A204.1 (cell line): ENCODE measurements around the gene APRT.
"Not testable (repeated sequence)": the region's sequence is repeated elsewhere in the genome, so short reads cannot be mapped to it uniquely, and the experiment has no call there.

Experiments
- FAIRE-seq: peaks from 2 replicates; lab custom pipeline; 2012; peaks lifted over from hg19 to GRCh38; lab: Jason Lieb, UNC

The APRT gene

GRCh38 chr16:88841521-88842307, 30.0 kb upstream of the APRT start:
- FAIRE-seq = no peak

GRCh38 chr16:88840600-88841215, 29.0 kb upstream of the APRT start:
- no peak for FAIRE-seq

- FAIRE-seq = no peak
These were observed 28.2 kb upstream of the APRT start for GRCh38 chr16:88839745-88840599.

- no peak for FAIRE-seq
These were observed 27.4 kb upstream of the APRT start for GRCh38 chr16:88839026-88839529.

GRCh38 chr16:88838566-88838965, 26.8 kb upstream of the APRT start:
- no peak for FAIRE-seq

- FAIRE-seq = no peak
These were observed 26.1 kb upstream of the APRT start for GRCh38 chr16:88837806-88838205.

GRCh38 chr16:88836791-88837190, 25.1 kb upstream of the APRT start:
- no peak for FAIRE-seq

- no peak for FAIRE-seq
These were observed 24.1 kb upstream of the APRT start for GRCh38 chr16:88835818-88836217.

GRCh38 chr16:88835383-88835782, 23.7 kb upstream of the APRT start:
- FAIRE-seq = no peak

GRCh38 chr16:88834670-88835069, 22.9 kb upstream of the APRT start:
- no peak for FAIRE-seq

GRCh38 chr16:88833086-88833485, 21.4 kb upstream of the APRT start:
- no peak for FAIRE-seq

- no peak for FAIRE-seq
These were observed 20.1 kb upstream of the APRT start for GRCh38 chr16:88831838-88832237.

- no peak for FAIRE-seq
These were observed 19.1 kb upstream of the APRT start for GRCh38 chr16:88830783-88831182.

- no peak for FAIRE-seq
These were observed 18.5 kb upstream of the APRT start for GRCh38 chr16:88830258-88830657.

GRCh38 chr16:88828711-88829110, 17.0 kb upstream of the APRT start:
- FAIRE-seq = no peak

GRCh38 chr16:88827727-88828126, 16.0 kb upstream of the APRT start:
- no peak for FAIRE-seq

GRCh38 chr16:88826070-88826840, 14.5 kb upstream of the APRT start:
- FAIRE-seq = no peak

GRCh38 chr16:88825146-88825545, 13.4 kb upstream of the APRT start:
- no peak for FAIRE-seq

- FAIRE-seq = no peak
These were observed 12.7 kb upstream of the APRT start for GRCh38 chr16:88824256-88825077.

- not testable (repeated sequence) for FAIRE-seq
These were observed 11.9 kb upstream of the APRT start for GRCh38 chr16:88823646-88824045.
